IgD-negative memory B cell (primary cell): Measurements from ENCODE around the gene RAPGEF5. TPM values are rescaled to one million over a fixed set of nuclear protein-coding genes. Genes with fewer than 3 reads are reported as not detected.

Experiments used
- H3K27ac Mint-ChIP-seq, 3 donors: one replicate each; pipeline ENCODE4 v1.8.0; 2020 to 2022; ENCODE audit warnings: mild to moderate bottlenecking in 3 of 3, mixed read lengths in 3 of 3, moderate library complexity in 1 of 3
- H3K27me3 Mint-ChIP-seq: one replicate; pipeline ENCODE4 v1.8.0; 2021; ENCODE audit warnings: mixed read lengths
- H3K36me3 Mint-ChIP-seq: one replicate; pipeline ENCODE4 v1.8.0; 2020; ENCODE audit warnings: mild to moderate bottlenecking, mixed read lengths
- H3K4me1 Mint-ChIP-seq, 3 donors: one replicate each; pipeline ENCODE4 v1.8.0; 2020 to 2022; ENCODE audit warnings: mixed read lengths in 3 of 3, mild to moderate bottlenecking in 1 of 3
- H3K4me3 Mint-ChIP-seq, 4 donors: one replicate each; pipeline ENCODE4 v1.8.0; 2020 to 2022; ENCODE audit warnings: mild to moderate bottlenecking in 4 of 4, mixed read lengths in 4 of 4, moderate library complexity in 3 of 4
- H3K9me3 Mint-ChIP-seq, 3 donors: one replicate each; pipeline ENCODE4 v1.8.0; 2020 to 2021; ENCODE audit warnings: mixed read lengths in 3 of 3, mild to moderate bottlenecking in 1 of 3
- polyA plus RNA-seq: library from polyadenylated mRNA; unstranded; fragments of 300-500 nt; fragmentation: Illumina TruSeq; gene quantifications from one replicate; pipeline ENCODE4 v1.2.3, GENCODE V29; 2021

Gene RAPGEF5
- polyA plus RNA-seq, 1 donor from 2014 or later = 1.2 TPM

GRCh38 chr7:22204312-22204711 is 152.6 kb downstream of the RAPGEF5 start:
- H3K9me3 Mint-ChIP-seq = no peaks in the 10 kb centered on the region
- H3K27ac Mint-ChIP-seq = no peak overlapping the region
- no peaks in the 10 kb centered on the region for H3K36me3 Mint-ChIP-seq
- H3K27me3 Mint-ChIP-seq = peaks cover 1% of the 10 kb centered on the region
- H3K4me1 Mint-ChIP-seq = peaks cover 0 to 7% (median 3%) of the 10 kb centered on the region in 3 donors
- H3K4me3 Mint-ChIP-seq = no peak overlapping the region

GRCh38 chr7:22202141-22202540 is 154.8 kb downstream of the RAPGEF5 start:
- H3K27ac Mint-ChIP-seq = no peak overlapping the region
- no peak overlapping the region for H3K4me3 Mint-ChIP-seq
- no peaks in the 10 kb centered on the region for H3K9me3 Mint-ChIP-seq
- no peaks in the 10 kb centered on the region for H3K27me3 Mint-ChIP-seq
- H3K4me1 Mint-ChIP-seq = no peaks in the 10 kb centered on the region
- H3K36me3 Mint-ChIP-seq = no peaks in the 10 kb centered on the region

GRCh38 chr7:22201186-22201880 is 155.6 kb downstream of the RAPGEF5 start:
- Mint-ChIP-seq H3K9me3 (no peaks in the 10 kb centered on the region), H3K27ac (no peak overlapping the region)

GRCh38 chr7:22200777-22201176 is 156.2 kb downstream of the RAPGEF5 start:
- Mint-ChIP-seq H3K36me3 (no peaks in the 10 kb centered on the region), H3K27ac (no peak overlapping the region), H3K4me1 (no peaks in the 10 kb centered on the region), H3K9me3 (no peaks in the 10 kb centered on the region), H3K27me3 (no peaks in the 10 kb centered on the region), H3K4me3 (no peak overlapping the region)

More at GRCh38 chr7:22201186-22201880, 155.6 kb downstream of the RAPGEF5 start:
- Mint-ChIP-seq H3K27me3 (no peaks in the 10 kb centered on the region), H3K4me3 (no peak overlapping the region), H3K36me3 (no peaks in the 10 kb centered on the region), H3K4me1 (no peaks in the 10 kb centered on the region)

GRCh38 chr7:22200238-22200637 is 156.7 kb downstream of the RAPGEF5 start:
- Mint-ChIP-seq H3K9me3 (no peaks in the 10 kb centered on the region), H3K27me3 (no peaks in the 10 kb centered on the region), H3K36me3 (no peaks in the 10 kb centered on the region), H3K27ac (no peak overlapping the region), H3K4me1 (no peaks in the 10 kb centered on the region), H3K4me3 (no peak overlapping the region)

GRCh38 chr7:22197376-22197775 is 159.6 kb downstream of the RAPGEF5 start:
- H3K27me3 Mint-ChIP-seq = no peaks in the 10 kb centered on the region
- no peak overlapping the region for H3K4me3 Mint-ChIP-seq
- no peaks in the 10 kb centered on the region for H3K9me3 Mint-ChIP-seq
- no peaks in the 10 kb centered on the region for H3K4me1 Mint-ChIP-seq
- H3K36me3 Mint-ChIP-seq = no peaks in the 10 kb centered on the region
- peak overlapping the region in 1 of 3 donors; percentile 60 for H3K27ac Mint-ChIP-seq

GRCh38 chr7:22196429-22196828 is 160.5 kb downstream of the RAPGEF5 start:
- no peaks in the 10 kb centered on the region for H3K36me3 Mint-ChIP-seq
- no peaks in the 10 kb centered on the region for H3K9me3 Mint-ChIP-seq
- no peaks in the 10 kb centered on the region for H3K27me3 Mint-ChIP-seq
- H3K27ac Mint-ChIP-seq = no peak overlapping the region
- no peaks in the 10 kb centered on the region for H3K4me1 Mint-ChIP-seq
- H3K4me3 Mint-ChIP-seq = no peak overlapping the region

- no peaks in the 10 kb centered on the region for H3K4me1 Mint-ChIP-seq
- no peak overlapping the region for H3K27ac Mint-ChIP-seq
- no peak overlapping the region for H3K4me3 Mint-ChIP-seq
- H3K27me3 Mint-ChIP-seq = no peaks in the 10 kb centered on the region
- no peaks in the 10 kb centered on the region for H3K36me3 Mint-ChIP-seq
- no peaks in the 10 kb centered on the region for H3K9me3 Mint-ChIP-seq
Observed at GRCh38 chr7:22195397-22196172, 161.4 kb downstream of the RAPGEF5 start.

- H3K4me1 Mint-ChIP-seq = no peaks in the 10 kb centered on the region
- no peak overlapping the region for H3K4me3 Mint-ChIP-seq
Observed at GRCh38 chr7:22194658-22195273, 162.2 kb downstream of the RAPGEF5 start.

GRCh38 chr7:22193450-22193983 is 163.4 kb downstream of the RAPGEF5 start:
- no peak overlapping the region for H3K4me3 Mint-ChIP-seq

More at GRCh38 chr7:22194658-22195273, 162.2 kb downstream of the RAPGEF5 start:
- Mint-ChIP-seq H3K36me3 (no peaks in the 10 kb centered on the region), H3K9me3 (no peaks in the 10 kb centered on the region), H3K27ac (no peak overlapping the region), H3K27me3 (no peaks in the 10 kb centered on the region)

GRCh38 chr7:22192801-22193200 is 164.2 kb downstream of the RAPGEF5 start:
- Mint-ChIP-seq H3K27ac (no peak overlapping the region), H3K27me3 (no peaks in the 10 kb centered on the region), H3K9me3 (no peaks in the 10 kb centered on the region), H3K4me1 (no peaks in the 10 kb centered on the region), H3K36me3 (peaks cover 3% of the 10 kb centered on the region), H3K4me3 (no peak overlapping the region)

More at GRCh38 chr7:22193450-22193983, 163.4 kb downstream of the RAPGEF5 start:
- Mint-ChIP-seq H3K36me3 (peaks cover 3% of the 10 kb centered on the region), H3K9me3 (no peaks in the 10 kb centered on the region), H3K27me3 (no peaks in the 10 kb centered on the region), H3K27ac (no peak overlapping the region), H3K4me1 (no peaks in the 10 kb centered on the region)

- Mint-ChIP-seq H3K27ac (no peak overlapping the region), H3K9me3 (no peaks in the 10 kb centered on the region), H3K36me3 (peaks cover 3% of the 10 kb centered on the region), H3K4me3 (no peak overlapping the region), H3K27me3 (no peaks in the 10 kb centered on the region), H3K4me1 (no peaks in the 10 kb centered on the region)
Observed at GRCh38 chr7:22190736-22191135, 166.2 kb downstream of the RAPGEF5 start.

GRCh38 chr7:22189741-22190140 is 167.2 kb downstream of the RAPGEF5 start:
- Mint-ChIP-seq H3K4me1 (no peaks in the 10 kb centered on the region), H3K27ac (no peak overlapping the region), H3K9me3 (no peaks in the 10 kb centered on the region), H3K4me3 (no peak overlapping the region), H3K36me3 (peaks cover 3% of the 10 kb centered on the region), H3K27me3 (no peaks in the 10 kb centered on the region)

GRCh38 chr7:22189230-22189629 is 167.7 kb downstream of the RAPGEF5 start:
- H3K9me3 Mint-ChIP-seq = no peaks in the 10 kb centered on the region
- H3K4me1 Mint-ChIP-seq = no peaks in the 10 kb centered on the region
- H3K27me3 Mint-ChIP-seq = no peaks in the 10 kb centered on the region
- no peak overlapping the region for H3K4me3 Mint-ChIP-seq
- no peak overlapping the region for H3K27ac Mint-ChIP-seq
- peaks cover 3% of the 10 kb centered on the region for H3K36me3 Mint-ChIP-seq

- no peaks in the 10 kb centered on the region for H3K27me3 Mint-ChIP-seq
- no peak overlapping the region for H3K4me3 Mint-ChIP-seq
- no peak overlapping the region for H3K27ac Mint-ChIP-seq
Observed at GRCh38 chr7:22187691-22188348, 169.1 kb downstream of the RAPGEF5 start.

More at GRCh38 chr7:22187691-22188348, 169.1 kb downstream of the RAPGEF5 start:
- H3K4me1 Mint-ChIP-seq = no peaks in the 10 kb centered on the region
- no peaks in the 10 kb centered on the region for H3K9me3 Mint-ChIP-seq
- H3K36me3 Mint-ChIP-seq = peaks cover 3% of the 10 kb centered on the region
